SU-DHL-6 (cell line): ENCODE measurements around the gene LDHA.

Experiments used
- H2AFZ ChIP-seq: fragments of 200-600 bp; sonication (generic); 2 replicates; pipeline ENCODE4 v1.6.1; 2014; ENCODE audit warnings: low read depth, mild to moderate bottlenecking, moderate library complexity, mixed read lengths, antibody characterized with exemption, low read length; ENCODE audit not compliant: severe bottlenecking
- H3F3A ChIP-seq: fragments of 200-600 bp; shearing (Covaris generic); 2 replicates; pipeline ENCODE4 v1.6.0; 2016; ENCODE audit warnings: antibody characterized with exemption, mild to moderate bottlenecking; ENCODE audit not compliant: insufficient read depth
- H3K27ac ChIP-seq: fragments of 200-600 bp; sonication (generic); 2 replicates; pipeline ENCODE4 v1.5.1; 2016; ENCODE audit warnings: low read depth, mild to moderate bottlenecking, low read length, moderate library complexity, mixed read lengths
- H3K27me3 ChIP-seq: fragments of 200-600 bp; sonication (generic), shearing (Covaris generic); 2 replicates; pipeline ENCODE4 v1.6.0; 2014; ENCODE audit warnings: mild to moderate bottlenecking, low read length
- H3K36me3 ChIP-seq: fragments of 200-600 bp; sonication (generic); 2 replicates; pipeline ENCODE4 v1.6.1; 2014; ENCODE audit warnings: mild to moderate bottlenecking, low read length, mixed read lengths
- H3K4me2 ChIP-seq: fragments of 300-600, 200-600 bp; shearing (Covaris generic), sonication (generic); 2 replicates; pipeline ENCODE4 v1.6.0; 2014; ENCODE audit warnings: low read length, low read depth, mild to moderate bottlenecking; ENCODE audit not compliant: poor library complexity, severe bottlenecking
- H3K4me3 ChIP-seq: fragments of 200-600 bp; sonication (generic); 2 replicates; pipeline ENCODE4 v1.5.1; 2014; ENCODE audit warnings: antibody characterized with exemption, low read length, mild to moderate bottlenecking, mixed read lengths; ENCODE audit not compliant: insufficient read depth, poor library complexity, severe bottlenecking
- H3K79me2 ChIP-seq: fragments of 200-600 bp; sonication (generic); 2 replicates; pipeline ENCODE4 v1.6.1; 2014; ENCODE audit warnings: mild to moderate bottlenecking, low read length, moderate library complexity; ENCODE audit not compliant: insufficient read depth
- H3K9ac ChIP-seq: fragments of 200-600 bp; sonication (generic); 2 replicates; pipeline ENCODE4 v1.7.0; 2014; ENCODE audit warnings: mild to moderate bottlenecking, low read length
- H3K9me2 ChIP-seq: fragments of 200-600 bp; sonication (generic); replicated peaks from 2 replicates; pipeline ENCODE4 v1.6.1; 2014; ENCODE audit warnings: low read length; ENCODE audit not compliant: insufficient read depth
- H3K9me3 ChIP-seq: fragments of 200-600 bp; sonication (generic); 2 replicates; pipeline ENCODE4 v1.6.1; 2014; ENCODE audit warnings: low read length, mixed read lengths; ENCODE audit not compliant: insufficient read depth
- H4K20me1 ChIP-seq: fragments of 200-600 bp; sonication (generic); 2 replicates; pipeline ENCODE4 v1.6.1; 2014; ENCODE audit warnings: low read depth, mild to moderate bottlenecking, antibody characterized with exemption, low read length, moderate library complexity, mixed read lengths
- EZH2phosphoT487 ChIP-seq: fragments of 200-600 bp; sonication (generic), shearing (Covaris generic); conservative IDR thresholded peaks from 2 replicates; pipeline ENCODE4 v1.6.1; 2018; ENCODE audit warnings: mild to moderate bottlenecking, antibody characterized with exemption, low read length, moderate library complexity, mixed read lengths
- TF ChIP-seq, protein P1 (sequence below): fragments of 200-600 bp; sonication (generic); IDR thresholded peaks from one replicate; pipeline ENCODE4 v1.5.1; 2017; ENCODE audit warnings: antibody characterized with exemption, mild to moderate bottlenecking, low read length, moderate library complexity; ENCODE audit not compliant: insufficient read depth, poor library complexity, severe bottlenecking

LDHA gene

GRCh38 chr11:18366286-18366685 is 28.1 kb upstream of the LDHA start:
- peaks cover 31% of the 10 kb centered on the region for H3K36me3 ChIP-seq
- H3F3A ChIP-seq, result 0 out of 2 replicates have a peak, but pooled peaks cover 3% of the 10 kb centered on the region
- H3K9ac ChIP-seq, result no peak overlapping the region
- H2AFZ ChIP-seq, result no peak overlapping the region
- H3K79me2 ChIP-seq, result no peaks in the 10 kb centered on the region
- H3K9me2 ChIP-seq, result no peaks in the 10 kb centered on the region
- H3K4me3 ChIP-seq, result no peak overlapping the region
- TF ChIP-seq, protein P1, sequence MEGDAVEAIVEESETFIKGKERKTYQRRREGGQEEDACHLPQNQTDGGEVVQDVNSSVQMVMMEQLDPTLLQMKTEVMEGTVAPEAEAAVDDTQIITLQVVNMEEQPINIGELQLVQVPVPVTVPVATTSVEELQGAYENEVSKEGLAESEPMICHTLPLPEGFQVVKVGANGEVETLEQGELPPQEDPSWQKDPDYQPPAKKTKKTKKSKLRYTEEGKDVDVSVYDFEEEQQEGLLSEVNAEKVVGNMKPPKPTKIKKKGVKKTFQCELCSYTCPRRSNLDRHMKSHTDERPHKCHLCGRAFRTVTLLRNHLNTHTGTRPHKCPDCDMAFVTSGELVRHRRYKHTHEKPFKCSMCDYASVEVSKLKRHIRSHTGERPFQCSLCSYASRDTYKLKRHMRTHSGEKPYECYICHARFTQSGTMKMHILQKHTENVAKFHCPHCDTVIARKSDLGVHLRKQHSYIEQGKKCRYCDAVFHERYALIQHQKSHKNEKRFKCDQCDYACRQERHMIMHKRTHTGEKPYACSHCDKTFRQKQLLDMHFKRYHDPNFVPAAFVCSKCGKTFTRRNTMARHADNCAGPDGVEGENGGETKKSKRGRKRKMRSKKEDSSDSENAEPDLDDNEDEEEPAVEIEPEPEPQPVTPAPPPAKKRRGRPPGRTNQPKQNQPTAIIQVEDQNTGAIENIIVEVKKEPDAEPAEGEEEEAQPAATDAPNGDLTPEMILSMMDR, result no peak
- H3K27ac ChIP-seq, result no peak overlapping the region
- no peak overlapping the region for H3K4me2 ChIP-seq
- no peaks in the 10 kb centered on the region for H3K9me3 ChIP-seq
- H3K27me3 ChIP-seq, result no peaks in the 10 kb centered on the region
- H4K20me1 ChIP-seq, result no peaks in the 10 kb centered on the region

- Histone ChIP-seq H2AFZ (no peak overlapping the region), H3K27me3 (no peaks in the 10 kb centered on the region), H3K9me3 (no peaks in the 10 kb centered on the region), H3K27ac (no peak overlapping the region), H3K36me3 (peaks cover 28% of the 10 kb centered on the region), H3K79me2 (no peaks in the 10 kb centered on the region), H3K4me3 (no peak overlapping the region), H3K9me2 (no peaks in the 10 kb centered on the region), H3F3A (0 out of 2 replicates have a peak, but pooled peaks cover 3% of the 10 kb centered on the region), H4K20me1 (no peaks in the 10 kb centered on the region), H3K4me2 (no peak overlapping the region), H3K9ac (no peak overlapping the region)
- TF ChIP-seq EZH2phosphoT487, result no peak
- TF ChIP-seq, protein P1, result no peak
Observed at GRCh38 chr11:18367431-18367830, 26.9 kb upstream of the LDHA start.

DNA sequence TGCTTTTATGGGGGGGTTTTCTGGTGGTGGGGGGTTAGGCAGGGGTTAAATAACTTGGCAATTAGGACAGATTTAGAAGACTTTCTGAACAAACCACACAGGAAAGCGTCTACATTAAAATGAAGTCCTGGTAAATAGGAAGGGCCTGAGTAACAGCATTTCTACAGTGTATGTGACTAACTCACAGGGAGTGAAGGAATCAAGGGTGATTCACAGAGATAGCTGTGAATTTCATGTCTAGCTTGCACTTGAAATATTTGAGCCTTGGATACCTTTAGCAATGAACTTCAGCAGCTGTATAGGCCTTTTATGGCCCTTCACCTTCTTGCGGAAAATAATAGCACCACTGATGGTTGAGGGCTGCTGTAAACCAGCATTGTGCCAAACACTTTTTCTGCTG is 26.1 kb upstream of the LDHA start:
- no peak overlapping the region for H3K4me3 ChIP-seq
- no peaks in the 10 kb centered on the region for H3K79me2 ChIP-seq
- no peak overlapping the region for H3K4me2 ChIP-seq
- no peaks in the 10 kb centered on the region for H4K20me1 ChIP-seq
- no peaks in the 10 kb centered on the region for H3K27me3 ChIP-seq
- no peak overlapping the region for H3K27ac ChIP-seq
- H3K36me3 ChIP-seq, result peaks cover 25% of the 10 kb centered on the region
- 0 out of 2 replicates have a peak, but pooled peaks cover 3% of the 10 kb centered on the region for H3F3A ChIP-seq
- H3K9me3 ChIP-seq, result no peaks in the 10 kb centered on the region
- H2AFZ ChIP-seq, result no peak overlapping the region
- H3K9ac ChIP-seq, result no peak overlapping the region
- no peak for TF ChIP-seq EZH2phosphoT487
- TF ChIP-seq, protein P1, result no peak
- no peaks in the 10 kb centered on the region for H3K9me2 ChIP-seq

DNA sequence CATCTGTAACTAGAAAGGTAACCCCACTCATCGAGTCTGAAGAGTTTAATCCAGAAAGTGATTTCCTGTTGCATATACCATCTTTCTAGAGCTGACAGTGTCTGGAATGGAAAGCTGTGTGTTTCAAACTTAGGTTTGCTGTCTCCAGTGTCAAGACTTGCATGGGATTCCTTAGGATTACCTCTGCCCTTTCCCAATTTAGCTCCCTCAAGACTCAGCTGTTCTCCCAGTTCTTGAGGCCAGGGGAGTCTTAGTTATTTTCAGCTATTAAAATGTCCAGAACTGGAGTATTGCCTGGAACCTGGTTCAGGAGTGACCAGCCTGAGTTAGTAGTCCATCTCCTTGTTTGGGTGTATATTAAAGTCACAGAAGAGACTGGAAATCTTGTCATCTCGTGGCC is 25.0 kb upstream of the LDHA start:
- H3K36me3 ChIP-seq, result peaks cover 18% of the 10 kb centered on the region
- H2AFZ ChIP-seq, result no peak overlapping the region
- H3K9me3 ChIP-seq, result no peaks in the 10 kb centered on the region
- H3K27me3 ChIP-seq, result no peaks in the 10 kb centered on the region
- no peak overlapping the region for H3K4me2 ChIP-seq
- H3K9me2 ChIP-seq, result no peaks in the 10 kb centered on the region
- H3K4me3 ChIP-seq, result no peak overlapping the region
- no peak overlapping the region for H3K27ac ChIP-seq
- 0 out of 2 replicates have a peak, but pooled peaks cover 3% of the 10 kb centered on the region for H3F3A ChIP-seq
- H3K9ac ChIP-seq, result no peak overlapping the region
- no peaks in the 10 kb centered on the region for H4K20me1 ChIP-seq
- H3K79me2 ChIP-seq, result no peaks in the 10 kb centered on the region
- TF ChIP-seq, protein P1, result no peak
- TF ChIP-seq EZH2phosphoT487, result no peak
